Hepatocyte (in vitro differentiated cells): ENCODE measurements around the gene SLFNL1.

Source experiments
- EZH2 ChIP-seq: fragments of 200-600 bp; sonication (generic); IDR thresholded peaks from 2 replicates; pipeline ENCODE4 v1.6.1; 2016; ENCODE audit warnings: antibody characterized with exemption, mild to moderate bottlenecking, borderline replicate concordance
- EZH2phosphoT487 ChIP-seq: fragments of 200-600 bp; sonication (generic); IDR thresholded peaks from one replicate; pipeline ENCODE4 v1.6.1; 2018; ENCODE audit warnings: antibody characterized with exemption, mild to moderate bottlenecking, low read depth, moderate library complexity; ENCODE audit not compliant: unreplicated experiment, severe bottlenecking
- TF ChIP-seq, protein P1 (sequence below): fragments of 200-600 bp; sonication (generic); IDR thresholded peaks from 2 replicates; pipeline ENCODE4 v1.5.1; 2016; ENCODE audit warnings: antibody characterized with exemption, mild to moderate bottlenecking; ENCODE audit not compliant: poor library complexity

DNA sequence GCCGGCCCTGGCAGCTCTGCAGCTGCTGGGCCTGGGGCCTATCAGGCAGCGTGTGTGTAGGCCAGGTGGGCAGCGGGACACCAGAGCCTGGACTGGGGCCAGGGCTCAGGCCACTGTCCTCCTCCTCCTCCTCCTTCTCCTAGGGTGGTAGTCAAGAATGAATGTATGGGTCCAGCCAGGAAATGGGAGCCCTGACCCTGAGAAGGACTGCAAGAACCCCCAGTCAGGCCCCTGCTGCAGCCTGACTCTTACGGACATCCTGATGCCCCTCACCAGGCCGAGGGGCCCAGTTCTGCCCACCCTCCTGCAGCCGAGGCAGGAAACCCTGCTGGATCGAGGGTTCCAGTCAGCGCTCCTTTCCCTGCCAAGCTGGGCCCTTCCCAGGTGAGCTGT, 3.5 kb downstream of the SLFNL1 start:
- no peak for TF ChIP-seq EZH2
- TF ChIP-seq, protein P1, sequence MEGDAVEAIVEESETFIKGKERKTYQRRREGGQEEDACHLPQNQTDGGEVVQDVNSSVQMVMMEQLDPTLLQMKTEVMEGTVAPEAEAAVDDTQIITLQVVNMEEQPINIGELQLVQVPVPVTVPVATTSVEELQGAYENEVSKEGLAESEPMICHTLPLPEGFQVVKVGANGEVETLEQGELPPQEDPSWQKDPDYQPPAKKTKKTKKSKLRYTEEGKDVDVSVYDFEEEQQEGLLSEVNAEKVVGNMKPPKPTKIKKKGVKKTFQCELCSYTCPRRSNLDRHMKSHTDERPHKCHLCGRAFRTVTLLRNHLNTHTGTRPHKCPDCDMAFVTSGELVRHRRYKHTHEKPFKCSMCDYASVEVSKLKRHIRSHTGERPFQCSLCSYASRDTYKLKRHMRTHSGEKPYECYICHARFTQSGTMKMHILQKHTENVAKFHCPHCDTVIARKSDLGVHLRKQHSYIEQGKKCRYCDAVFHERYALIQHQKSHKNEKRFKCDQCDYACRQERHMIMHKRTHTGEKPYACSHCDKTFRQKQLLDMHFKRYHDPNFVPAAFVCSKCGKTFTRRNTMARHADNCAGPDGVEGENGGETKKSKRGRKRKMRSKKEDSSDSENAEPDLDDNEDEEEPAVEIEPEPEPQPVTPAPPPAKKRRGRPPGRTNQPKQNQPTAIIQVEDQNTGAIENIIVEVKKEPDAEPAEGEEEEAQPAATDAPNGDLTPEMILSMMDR: no peak
- no peak for TF ChIP-seq EZH2phosphoT487
